SK-N-MC (cell line): ENCODE results near the gene GSG1L.

Source experiments
- EZH2 ChIP-seq: fragments of 200-600 bp; sonication (generic); IDR thresholded peaks from one replicate; pipeline ENCODE4 v1.6.1; 2017; ENCODE audit warnings: antibody characterized with exemption
- FOXP2 ChIP-seq: optimal IDR thresholded peaks from 2 replicates; pipeline ENCODE3; 2011; ENCODE audit warnings: mild to moderate bottlenecking, moderate library complexity; ENCODE audit not compliant: insufficient read depth; ENCODE audit errors: extremely low read length, control extremely low read depth
- POLR2AphosphoS5 ChIP-seq: IDR thresholded peaks from 2 replicates; pipeline ENCODE4 v1.6.1; 2012; ENCODE audit warnings: mild to moderate bottlenecking, low read depth, low read length, borderline replicate concordance

DNA sequence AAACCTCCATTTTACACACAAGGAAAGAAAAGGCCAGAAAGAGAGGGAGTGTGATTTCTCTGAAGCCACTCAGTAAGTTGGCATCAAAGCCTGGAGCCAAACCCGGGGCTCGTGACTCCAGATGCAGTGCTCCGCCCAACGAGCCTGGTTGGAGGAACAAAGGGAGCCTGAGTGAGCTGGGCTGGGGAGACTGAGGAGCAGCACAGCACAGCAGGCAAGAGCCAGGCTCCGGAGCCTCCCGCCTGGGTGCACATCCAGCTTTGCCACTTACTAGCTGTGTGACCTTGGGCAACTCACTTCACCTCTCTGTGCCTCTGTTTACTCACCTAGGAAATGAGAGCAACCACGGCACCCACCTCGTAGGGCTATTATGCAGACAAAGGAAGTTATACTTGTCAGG is 5.6 kb downstream of the GSG1L start:
- TF ChIP-seq POLR2AphosphoS5: no peak
- no peak for TF ChIP-seq FOXP2
- TF ChIP-seq EZH2: no peak
